HEK293 (cell line): ENCODE data around the gene ZNF485.

Source experiments
- KLF8 ChIP-seq: fragments of 450-650 bp; formaldehyde crosslinking; IDR thresholded peaks from 2 replicates; pipeline ENCODE4 v1.5.1; 2016; ENCODE audit warnings: missing biosample characterization, missing genetic modification characterization
- KLF9 ChIP-seq: fragments of 450-650 bp; formaldehyde crosslinking; IDR thresholded peaks from 2 replicates; pipeline ENCODE4 v1.5.1; 2016; ENCODE audit warnings: missing biosample characterization, missing genetic modification characterization, low read depth
- PRDM1 ChIP-seq: fragments of 450-650 bp; formaldehyde crosslinking; IDR thresholded peaks from 2 replicates; pipeline ENCODE4; 2016; ENCODE audit warnings: missing biosample characterization, missing genetic modification characterization
- SCRT1 ChIP-seq: fragments of 450-650 bp; formaldehyde crosslinking; IDR thresholded peaks from 2 replicates; pipeline ENCODE4 v1.5.1; 2016; ENCODE audit warnings: missing biosample characterization, missing genetic modification characterization, borderline replicate concordance
- SCRT2 ChIP-seq: fragments of 450-650 bp; formaldehyde crosslinking; IDR thresholded peaks from 2 replicates; pipeline ENCODE4 v1.5.1; 2016; ENCODE audit warnings: missing biosample characterization, missing genetic modification characterization
- ZBTB17 ChIP-seq: fragments of 450-650 bp; formaldehyde crosslinking; IDR thresholded peaks from 2 replicates; pipeline ENCODE4 v1.5.1; 2016; ENCODE audit warnings: missing biosample characterization, missing genetic modification characterization
- ZFHX2 ChIP-seq: fragments of 450-650 bp; formaldehyde crosslinking; conservative IDR thresholded peaks from 2 replicates; pipeline ENCODE4 v1.5.1; 2016; ENCODE audit warnings: missing biosample characterization, missing genetic modification characterization
- ZNF335 ChIP-seq: fragments of 450-650 bp; formaldehyde crosslinking; conservative IDR thresholded peaks from 2 replicates; pipeline ENCODE4 v1.5.1; 2016; ENCODE audit warnings: missing biosample characterization, missing genetic modification characterization
- ZNF341 ChIP-seq: fragments of 450-650 bp; formaldehyde crosslinking; IDR thresholded peaks from 2 replicates; pipeline ENCODE4; 2016; ENCODE audit warnings: low read depth, missing biosample characterization, missing genetic modification characterization
- ZNF610 ChIP-seq: fragments of 450-650 bp; formaldehyde crosslinking; IDR thresholded peaks from 2 replicates; pipeline ENCODE4 v1.5.1; 2016; ENCODE audit warnings: missing biosample characterization, missing genetic modification characterization, borderline replicate concordance
- ZNF629 ChIP-seq: fragments of 450-650 bp; formaldehyde crosslinking; IDR thresholded peaks from 2 replicates; pipeline ENCODE4 v1.5.1; 2017; ENCODE audit warnings: missing biosample characterization, missing genetic modification characterization
- ZNF660 ChIP-seq: fragments of 450-650 bp; IDR thresholded peaks from 2 replicates; pipeline ENCODE4 v1.5.1; 2018; ENCODE audit warnings: missing biosample characterization, mild to moderate bottlenecking, missing genetic modification characterization
- ZNF76 ChIP-seq: fragments of 450-650 bp; formaldehyde crosslinking; IDR thresholded peaks from 2 replicates; pipeline ENCODE4; 2016; ENCODE audit warnings: low read depth, missing biosample characterization, missing genetic modification characterization, borderline replicate concordance
- ZSCAN30 ChIP-seq: fragments of 450-650 bp; IDR thresholded peaks from 2 replicates; pipeline ENCODE4 v1.5.1; 2018; ENCODE audit warnings: missing biosample characterization, mild to moderate bottlenecking, missing genetic modification characterization, moderate library complexity
- ZXDB ChIP-seq: fragments of 450-650 bp; formaldehyde crosslinking; IDR thresholded peaks from 2 replicates; pipeline ENCODE4 v1.5.1; 2016; ENCODE audit warnings: missing biosample characterization, missing genetic modification characterization
- TF ChIP-seq, protein P1 (sequence below): fragments of 450-650 bp; formaldehyde crosslinking; IDR thresholded peaks from 2 replicates; pipeline ENCODE4 v1.5.1; 2016; ENCODE audit warnings: missing biosample characterization, missing genetic modification characterization
- TF ChIP-seq, protein P2 (sequence below): fragments of 450-650 bp; formaldehyde crosslinking; optimal IDR thresholded peaks from 2 replicates; pipeline ENCODE3; 2016; ENCODE audit warnings: missing biosample characterization, mild to moderate bottlenecking, missing genetic modification characterization
- TF ChIP-seq, protein P3 (sequence below): fragments of 450-650 bp; formaldehyde crosslinking; conservative IDR thresholded peaks from 2 replicates; pipeline ENCODE4 v1.5.1; 2016; ENCODE audit warnings: low read depth, missing biosample characterization, missing genetic modification characterization

The ZNF485 gene

DNA sequence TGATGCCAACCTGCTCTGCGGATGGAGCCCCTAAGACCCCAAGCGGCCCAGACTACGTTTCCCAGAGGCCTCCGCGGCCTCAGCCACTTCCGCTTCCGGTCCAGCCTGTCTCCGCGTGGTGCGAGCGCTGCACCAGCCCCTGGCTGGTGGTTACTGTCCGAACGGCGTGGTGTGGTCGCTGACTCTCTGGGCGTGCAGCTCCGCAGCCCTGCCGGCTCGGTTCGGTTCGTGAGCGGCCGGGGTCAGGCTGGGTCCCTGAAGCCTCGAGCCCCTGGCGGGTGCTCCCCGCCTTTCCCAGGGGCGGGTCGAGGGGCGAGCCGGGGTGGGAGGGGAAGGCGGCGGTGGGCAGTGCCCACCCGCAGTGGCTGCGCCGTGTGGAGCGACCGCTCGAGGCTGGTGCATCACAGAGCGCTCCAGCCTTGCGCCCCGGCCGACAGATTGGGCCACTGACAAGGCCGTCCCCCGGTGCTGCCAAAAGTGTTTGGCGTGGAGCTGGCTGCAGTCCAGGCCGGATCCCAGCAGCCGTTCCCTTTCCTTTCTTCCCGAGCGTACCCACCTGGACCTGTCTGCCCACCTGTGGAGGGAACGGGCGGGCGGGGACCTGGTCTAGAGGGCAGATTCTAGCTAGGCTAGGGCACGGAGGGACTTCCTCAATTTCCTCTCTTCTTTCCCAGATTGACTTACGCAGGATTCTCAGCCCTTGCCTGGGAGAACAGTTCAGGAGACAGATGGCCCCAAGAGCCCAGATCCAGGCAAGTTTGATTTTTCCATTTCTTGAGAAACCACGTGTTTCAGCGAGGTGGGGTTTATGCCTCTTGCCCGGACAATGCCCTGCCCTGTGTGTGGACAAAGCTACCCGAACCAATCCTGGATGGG is at the start of gene ZNF485 (continued):
- TF ChIP-seq SCRT1 (tag by site-specific recombination) = peak; percentile 68; the same call in 1 of the 2 replicates
- no peak for TF ChIP-seq ZNF610 (tag by site-specific recombination)
- peak; percentile 93 for TF ChIP-seq SCRT2 (tag by site-specific recombination)
- TF ChIP-seq PRDM1 (tag by site-specific recombination) = no peak
- TF ChIP-seq, protein P1, sequence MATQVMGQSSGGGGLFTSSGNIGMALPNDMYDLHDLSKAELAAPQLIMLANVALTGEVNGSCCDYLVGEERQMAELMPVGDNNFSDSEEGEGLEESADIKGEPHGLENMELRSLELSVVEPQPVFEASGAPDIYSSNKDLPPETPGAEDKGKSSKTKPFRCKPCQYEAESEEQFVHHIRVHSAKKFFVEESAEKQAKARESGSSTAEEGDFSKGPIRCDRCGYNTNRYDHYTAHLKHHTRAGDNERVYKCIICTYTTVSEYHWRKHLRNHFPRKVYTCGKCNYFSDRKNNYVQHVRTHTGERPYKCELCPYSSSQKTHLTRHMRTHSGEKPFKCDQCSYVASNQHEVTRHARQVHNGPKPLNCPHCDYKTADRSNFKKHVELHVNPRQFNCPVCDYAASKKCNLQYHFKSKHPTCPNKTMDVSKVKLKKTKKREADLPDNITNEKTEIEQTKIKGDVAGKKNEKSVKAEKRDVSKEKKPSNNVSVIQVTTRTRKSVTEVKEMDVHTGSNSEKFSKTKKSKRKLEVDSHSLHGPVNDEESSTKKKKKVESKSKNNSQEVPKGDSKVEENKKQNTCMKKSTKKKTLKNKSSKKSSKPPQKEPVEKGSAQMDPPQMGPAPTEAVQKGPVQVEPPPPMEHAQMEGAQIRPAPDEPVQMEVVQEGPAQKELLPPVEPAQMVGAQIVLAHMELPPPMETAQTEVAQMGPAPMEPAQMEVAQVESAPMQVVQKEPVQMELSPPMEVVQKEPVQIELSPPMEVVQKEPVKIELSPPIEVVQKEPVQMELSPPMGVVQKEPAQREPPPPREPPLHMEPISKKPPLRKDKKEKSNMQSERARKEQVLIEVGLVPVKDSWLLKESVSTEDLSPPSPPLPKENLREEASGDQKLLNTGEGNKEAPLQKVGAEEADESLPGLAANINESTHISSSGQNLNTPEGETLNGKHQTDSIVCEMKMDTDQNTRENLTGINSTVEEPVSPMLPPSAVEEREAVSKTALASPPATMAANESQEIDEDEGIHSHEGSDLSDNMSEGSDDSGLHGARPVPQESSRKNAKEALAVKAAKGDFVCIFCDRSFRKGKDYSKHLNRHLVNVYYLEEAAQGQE (tag by site-specific recombination) = peak; percentile 56
- peak; percentile 71; the same call in 1 of the 2 replicates for TF ChIP-seq KLF8
- 0 out of 2 replicates have a peak, but pooled peaks have one; percentile 34 for TF ChIP-seq ZNF660 (tag by site-specific recombination)
- peak; percentile 23 for TF ChIP-seq ZFHX2
- 0 out of 2 replicates have a peak, but pooled peaks have one; percentile 8 for TF ChIP-seq ZNF341 (tag by site-specific recombination)
- TF ChIP-seq ZSCAN30 = 0 out of 2 replicates have a peak, but pooled peaks have one; percentile 7
- TF ChIP-seq ZNF629 (tag by site-specific recombination) = peak; percentile 23; the same call in 1 of the 2 replicates
- TF ChIP-seq, protein P2, sequence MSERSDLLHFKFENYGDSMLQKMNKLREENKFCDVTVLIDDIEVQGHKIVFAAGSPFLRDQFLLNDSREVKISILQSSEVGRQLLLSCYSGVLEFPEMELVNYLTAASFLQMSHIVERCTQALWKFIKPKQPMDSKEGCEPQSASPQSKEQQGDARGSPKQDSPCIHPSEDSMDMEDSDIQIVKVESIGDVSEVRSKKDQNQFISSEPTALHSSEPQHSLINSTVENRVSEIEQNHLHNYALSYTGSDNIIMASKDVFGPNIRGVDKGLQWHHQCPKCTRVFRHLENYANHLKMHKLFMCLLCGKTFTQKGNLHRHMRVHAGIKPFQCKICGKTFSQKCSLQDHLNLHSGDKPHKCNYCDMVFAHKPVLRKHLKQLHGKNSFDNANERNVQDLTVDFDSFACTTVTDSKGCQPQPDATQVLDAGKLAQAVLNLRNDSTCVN (tag by site-specific recombination) = peak; percentile 60
- peak; percentile 94 for TF ChIP-seq ZXDB (tag by site-specific recombination)
- peak; percentile 92 for TF ChIP-seq ZNF76
- TF ChIP-seq KLF9 (tag by site-specific recombination) = peak; percentile 73
- TF ChIP-seq ZNF335 (tag by site-specific recombination) = peak; percentile 70
- TF ChIP-seq ZBTB17 (tag by site-specific recombination) = peak; percentile 70
- TF ChIP-seq, protein P3, sequence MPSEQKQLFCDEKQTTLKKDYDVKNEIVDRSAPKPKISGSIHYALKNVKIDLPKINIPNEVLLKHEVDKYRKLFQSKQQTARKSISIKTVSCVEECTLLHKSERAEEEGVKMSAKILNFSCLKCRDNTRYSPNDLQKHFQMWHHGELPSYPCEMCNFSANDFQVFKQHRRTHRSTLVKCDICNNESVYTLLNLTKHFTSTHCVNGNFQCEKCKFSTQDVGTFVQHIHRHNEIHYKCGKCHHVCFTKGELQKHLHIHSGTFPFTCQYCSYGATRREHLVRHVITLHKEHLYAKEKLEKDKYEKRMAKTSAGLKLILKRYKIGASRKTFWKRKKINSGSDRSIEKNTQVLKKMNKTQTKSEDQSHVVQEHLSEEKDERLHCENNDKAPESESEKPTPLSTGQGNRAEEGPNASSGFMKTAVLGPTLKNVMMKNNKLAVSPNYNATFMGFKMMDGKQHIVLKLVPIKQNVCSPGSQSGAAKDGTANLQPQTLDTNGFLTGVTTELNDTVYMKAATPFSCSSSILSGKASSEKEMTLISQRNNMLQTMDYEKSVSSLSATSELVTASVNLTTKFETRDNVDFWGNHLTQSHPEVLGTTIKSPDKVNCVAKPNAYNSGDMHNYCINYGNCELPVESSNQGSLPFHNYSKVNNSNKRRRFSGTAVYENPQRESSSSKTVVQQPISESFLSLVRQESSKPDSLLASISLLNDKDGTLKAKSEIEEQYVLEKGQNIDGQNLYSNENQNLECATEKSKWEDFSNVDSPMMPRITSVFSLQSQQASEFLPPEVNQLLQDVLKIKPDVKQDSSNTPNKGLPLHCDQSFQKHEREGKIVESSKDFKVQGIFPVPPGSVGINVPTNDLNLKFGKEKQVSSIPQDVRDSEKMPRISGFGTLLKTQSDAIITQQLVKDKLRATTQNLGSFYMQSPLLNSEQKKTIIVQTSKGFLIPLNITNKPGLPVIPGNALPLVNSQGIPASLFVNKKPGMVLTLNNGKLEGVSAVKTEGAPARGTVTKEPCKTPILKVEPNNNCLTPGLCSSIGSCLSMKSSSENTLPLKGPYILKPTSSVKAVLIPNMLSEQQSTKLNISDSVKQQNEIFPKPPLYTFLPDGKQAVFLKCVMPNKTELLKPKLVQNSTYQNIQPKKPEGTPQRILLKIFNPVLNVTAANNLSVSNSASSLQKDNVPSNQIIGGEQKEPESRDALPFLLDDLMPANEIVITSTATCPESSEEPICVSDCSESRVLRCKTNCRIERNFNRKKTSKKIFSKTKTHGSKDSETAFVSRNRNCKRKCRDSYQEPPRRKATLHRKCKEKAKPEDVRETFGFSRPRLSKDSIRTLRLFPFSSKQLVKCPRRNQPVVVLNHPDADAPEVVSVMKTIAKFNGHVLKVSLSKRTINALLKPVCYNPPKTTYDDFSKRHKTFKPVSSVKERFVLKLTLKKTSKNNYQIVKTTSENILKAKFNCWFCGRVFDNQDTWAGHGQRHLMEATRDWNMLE (tag by site-specific recombination) = peak; percentile 96
